Endothelial cell of umbilical vein (primary cell): Measurements from ENCODE around the gene GDA. TPM values are rescaled to one million over a fixed set of nuclear protein-coding genes. Genes with fewer than 3 reads are reported as not detected.

Experiments
- BruUV-seq: library from RNA; stranded (reverse); fragments of 400-500 nt; replicated peaks from 2 replicates; lab custom pipeline; 2021; lab: Mats Ljungman, UMichigan
- CTCF ChIA-PET: fragments of 300-600, 350-600 bp; sonication (Branson Sonifier 250); formaldehyde crosslinking; loops from one replicate; lab custom pipeline; 2021; ENCODE audit warnings: antibody characterized with exemption, inconsistent platforms; lab: Charles Lee
- POLR2A ChIA-PET: fragments of 300-600, 350-600 bp; sonication (Branson Sonifier 250); formaldehyde crosslinking; loops from one replicate; lab custom pipeline; 2021; ENCODE audit warnings: antibody characterized with exemption, inconsistent platforms; lab: Charles Lee
- DNase-seq: peaks from one replicate; pipeline ENCODE4 v3.0.0-alpha.2; 2011; ENCODE audit warnings: low read depth, low spot score
- FAIRE-seq: peaks from 2 replicates; lab custom pipeline; 2011; peaks lifted over from hg19 to GRCh38; lab: Jason Lieb, UNC
- H2AFZ ChIP-seq: 2 replicates; pipeline ENCODE4 v1.6.0; 2012; ENCODE audit warnings: low read depth, low read length, control low read depth, inconsistent platforms
- H3K27ac ChIP-seq: 2 replicates; pipeline ENCODE4 v1.5.1; 2011; ENCODE audit warnings: low read depth, mild to moderate bottlenecking, control low read depth, low read length, moderate library complexity; ENCODE audit not compliant: insufficient read depth
- H3K27me3 ChIP-seq, 2 experiments: 2 replicates each; pipeline versions ENCODE4 v1.6.0 to v1.6.1; 2011; ENCODE audit warnings: low read length in 2 of 2, mixed read lengths in 1 of 2; ENCODE audit not compliant: control insufficient read depth in 2 of 2, insufficient read depth in 2 of 2
- H3K36me3 ChIP-seq, 2 experiments: 2 replicates in 1 of 2; 3 replicates in 1 of 2; pipeline ENCODE4 v1.5.1; 2011; ENCODE audit warnings: low read length in 2 of 2, mild to moderate bottlenecking in 1 of 2, moderate library complexity in 1 of 2; ENCODE audit not compliant: control insufficient read depth in 2 of 2, insufficient read depth in 2 of 2; ENCODE audit errors: extremely low read depth in 1 of 2
- H3K4me1 ChIP-seq: 3 replicates; pipeline ENCODE4 v1.5.1; 2011; ENCODE audit warnings: mild to moderate bottlenecking, low read length; ENCODE audit not compliant: control insufficient read depth, insufficient read depth; ENCODE audit errors: extremely low read depth
- H3K4me2 ChIP-seq: 2 replicates; pipeline ENCODE4 v1.6.1; 2011; ENCODE audit warnings: low read length, control low read depth, mixed read lengths; ENCODE audit not compliant: insufficient read depth
- H3K4me3 ChIP-seq, 3 experiments: fragments of 200-600 bp in 1 of 3; sonication (generic), shearing (Covaris generic) in 1 of 3; replicated peaks in 1 of 3; 2 replicates each; pipeline ENCODE4 v1.5.1; 2011 to 2016; ENCODE audit warnings: control low read depth in 3 of 3, low read length in 3 of 3, mild to moderate bottlenecking in 2 of 3, inconsistent platforms in 1 of 3, low read depth in 1 of 3, moderate library complexity in 1 of 3; ENCODE audit not compliant: insufficient read depth in 1 of 3
- H3K79me2 ChIP-seq: 2 replicates; pipeline ENCODE4 v1.6.0; 2012; ENCODE audit warnings: low read length, inconsistent platforms; ENCODE audit not compliant: control insufficient read depth, insufficient read depth
- H3K9ac ChIP-seq: replicated peaks from 2 replicates; pipeline ENCODE3; 2011; ENCODE audit warnings: low read length, control low read depth; ENCODE audit not compliant: insufficient read depth; ENCODE audit errors: extremely low read depth
- H3K9me1 ChIP-seq: replicated peaks from 3 replicates; pipeline ENCODE4 v1.6.0; 2011; ENCODE audit warnings: mild to moderate bottlenecking, low read length; ENCODE audit not compliant: control insufficient read depth, insufficient read depth; ENCODE audit errors: extremely low read depth
- H3K9me3 ChIP-seq: replicated peaks from 2 replicates; pipeline ENCODE4 v1.5.1; 2012; ENCODE audit warnings: low read length, inconsistent platforms; ENCODE audit not compliant: control insufficient read depth, insufficient read depth
- H4K20me1 ChIP-seq: replicated peaks from 2 replicates; pipeline ENCODE3; 2011; ENCODE audit warnings: mild to moderate bottlenecking, low read length; ENCODE audit not compliant: control insufficient read depth, insufficient read depth; ENCODE audit errors: extremely low read depth
- CTCF ChIP-seq, 2 donors: IDR thresholded peaks; 1 replicate in 1 of 2; 2 replicates in 1 of 2; pipeline ENCODE4 v1.5.1; 2011; ENCODE audit warnings: low read length in 2 of 2, mild to moderate bottlenecking in 2 of 2, moderate library complexity in 2 of 2, control low read depth in 1 of 2, inconsistent platforms in 1 of 2, low read depth in 1 of 2; ENCODE audit not compliant: insufficient read depth in 1 of 2; ENCODE audit errors: extremely low read depth in 1 of 2
- EZH2 ChIP-seq: IDR thresholded peaks from 2 replicates; pipeline ENCODE4 v1.6.1; 2012; ENCODE audit warnings: borderline replicate concordance, low read depth, mild to moderate bottlenecking, moderate library complexity, low read length, inconsistent platforms; ENCODE audit not compliant: severe bottlenecking
- FOS ChIP-seq: IDR thresholded peaks from 2 replicates; pipeline ENCODE4 v1.6.1; 2011; ENCODE audit warnings: mild to moderate bottlenecking, low read length, moderate library complexity, borderline replicate concordance; ENCODE audit not compliant: insufficient read depth
- GATA2 ChIP-seq: IDR thresholded peaks from 2 replicates; pipeline ENCODE4 v1.7.0; 2011; ENCODE audit warnings: low read depth, mild to moderate bottlenecking, moderate library complexity, mixed read lengths, low read length; ENCODE audit not compliant: insufficient read length, insufficient read depth
- JUN ChIP-seq: IDR thresholded peaks from 2 replicates; pipeline ENCODE4 v1.6.1; 2011; ENCODE audit warnings: borderline replicate concordance, low read depth; ENCODE audit not compliant: insufficient read length, insufficient read depth
- MAX ChIP-seq: IDR thresholded peaks from 2 replicates; pipeline ENCODE4 v1.6.1; 2011; ENCODE audit not compliant: insufficient read depth, insufficient read length
- MYC ChIP-seq: IDR thresholded peaks from one replicate; pipeline ENCODE4 v1.6.1; 2011; ENCODE audit warnings: mild to moderate bottlenecking, low read depth, low read length
- POLR2A ChIP-seq: IDR thresholded peaks from 2 replicates; pipeline ENCODE4 v1.6.1; 2012; ENCODE audit warnings: low read depth, mild to moderate bottlenecking, control low read depth, low read length
- POLR2AphosphoS5 ChIP-seq: IDR thresholded peaks from 2 replicates; pipeline ENCODE4 v1.6.1; 2012; ENCODE audit warnings: low read depth, mild to moderate bottlenecking, control low read depth, low read length, moderate library complexity; ENCODE audit not compliant: insufficient read depth
- dilution Hi-C: fragments of 300-500 bp; cut with MboI; formaldehyde crosslinking; loops from one replicate; pipeline ENCODE4 v1.15.0; 2019; ENCODE audit warnings: low sequenced_read_pairs; ENCODE audit not compliant: extremely low pct_ligation_motif_present
- intact Hi-C: fragments of 100-400 bp; cut with micrococcal nuclease; formaldehyde crosslinking; loops from one replicate; pipeline ENCODE4 v1.10.0; 2022
- polyA plus RNA-seq, 4 experiments: library from polyadenylated mRNA; depleted of rRNA in 3 of 4; stranded (reverse) in 3 of 4; unstranded in 1 of 4; fragments of >200 nt; gene quantifications; 2 replicates each; pipeline versions ENCODE4 v1.2.1 to v1.2.3, GENCODE V29; 2011 to 2012; ENCODE audit warnings: missing spikeins in 1 of 4
- total RNA-seq: library from RNA; stranded (reverse); gene quantifications from 2 replicates; pipeline ENCODE4 v1.2.3, GENCODE V29; 2021

GDA gene
- total and polyA plus RNA-seq, 2 donors (not counting 3 experiments of a cell fraction or from before 2014, with no cell fraction given) = not detected

GRCh38 chr9:72130321-72130720 is 18.9 kb upstream of the GDA start:
- Histone ChIP-seq H3K27ac (no peak overlapping the region), H3K36me3 (no peaks in the 10 kb centered on the region), H3K27me3 (no peaks in the 10 kb centered on the region), H3K9ac (no peak overlapping the region), H3K9me3 (no peaks in the 10 kb centered on the region), H2AFZ (no peak overlapping the region), H3K79me2 (no peaks in the 10 kb centered on the region), H3K4me1 (no peaks in the 10 kb centered on the region), H3K9me1 (no peaks in the 10 kb centered on the region), H3K4me2 (no peak overlapping the region), H4K20me1 (no peaks in the 10 kb centered on the region), H3K4me3 (no peak overlapping the region)
- FAIRE-seq (no peak), DNase-seq (no peak)
- intact Hi-C loops (no loop called here), dilution Hi-C loops (no loop called here)
- TF ChIP-seq POLR2AphosphoS5 = no peak
- no peak for TF ChIP-seq MYC
- no peak for TF ChIP-seq FOS
- TF ChIP-seq POLR2A = no peak
- no peak for TF ChIP-seq MAX
- no peak for TF ChIP-seq GATA2
- no peak for TF ChIP-seq JUN
- no peak for TF ChIP-seq EZH2
- TF ChIP-seq CTCF (IDR thresholded peaks at IDR 0.05; ENCODE audit: extremely low read depth in 1 of 2, insufficient read depth in 1 of 2, low read depth in 1 of 2, low read length in 2 of 2) = no peak
- POLR2A ChIA-PET = no interaction called here
- BruUV-seq = no TSS peak
- CTCF ChIA-PET = no interaction called here
